Stimulated activated CD4-positive, alpha-beta T cell treated with anti-CD3 and anti-CD28 coated beads, Interleukin-4, amount 100 ng/mL, for 48 hours (primary cell): Measurements from ENCODE around the gene MAPK11.

Experiments used
- DNase-seq, 2 donors: peaks; one replicate each; pipeline ENCODE4 v3.0.0-alpha.2; 2020; ENCODE audit warnings: low read depth in 2 of 2

Gene MAPK11

DNA sequence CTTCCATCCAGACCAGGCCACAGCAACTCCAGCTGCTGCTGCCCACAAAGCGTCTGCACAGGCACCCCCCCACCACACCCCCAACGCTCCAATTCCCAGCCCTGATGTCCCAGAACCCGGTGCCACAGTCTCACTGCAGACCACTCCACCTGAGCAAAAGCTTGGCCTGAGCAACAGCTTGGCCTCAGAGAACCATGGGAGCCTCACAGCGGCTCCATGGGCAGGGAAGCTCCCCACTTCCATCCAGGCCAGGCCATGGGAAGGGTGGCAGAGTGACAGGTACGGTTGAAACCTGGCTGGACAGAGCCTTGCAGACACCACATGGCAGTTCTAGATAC lies 24.1 kb upstream of the MAPK11 start:
- DNase-seq = no peak

DNA sequence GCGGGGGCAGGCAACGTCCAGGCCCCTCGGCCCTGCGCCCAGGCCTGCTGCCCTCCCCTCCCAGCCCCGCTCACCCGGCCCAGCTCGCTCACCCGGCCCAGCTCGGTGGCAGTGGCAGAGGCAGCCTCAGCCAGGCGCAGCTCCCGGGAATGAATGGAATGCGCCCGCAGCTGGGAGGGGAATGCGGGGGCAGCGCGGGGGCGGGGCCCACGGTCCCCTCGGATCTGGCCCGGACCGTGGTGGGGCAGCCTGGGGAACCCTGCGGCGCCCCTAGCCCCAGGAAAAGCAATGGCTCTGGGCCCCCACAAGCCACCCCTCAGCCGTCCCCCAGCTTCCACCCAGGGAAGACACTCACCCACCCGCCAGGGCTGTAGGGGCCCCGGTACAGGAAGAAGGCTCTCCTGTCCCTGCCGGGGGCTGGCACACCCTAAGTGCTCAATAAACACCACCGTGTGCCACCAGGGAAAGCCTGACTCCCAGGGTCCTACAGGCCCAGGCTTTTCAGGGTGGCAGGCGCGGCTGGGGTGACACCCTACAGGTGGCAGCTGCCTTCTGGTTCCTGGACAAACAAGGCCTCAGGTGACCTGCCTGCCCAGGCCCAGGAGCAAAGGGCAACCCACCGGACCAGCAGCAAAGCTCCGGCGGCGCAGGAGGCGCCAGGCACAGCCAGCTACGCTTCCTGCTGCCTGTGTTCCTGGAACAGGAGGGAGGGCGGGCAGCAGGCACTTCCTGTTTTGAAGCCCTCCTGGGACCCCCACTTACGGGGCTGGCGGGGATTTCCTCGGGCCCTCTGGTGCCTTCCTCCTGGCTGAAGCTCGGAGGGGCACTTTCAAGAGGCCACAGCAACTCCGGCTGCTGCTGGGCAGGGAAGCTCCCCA lies 23.5 kb upstream of the MAPK11 start:
- no peak for DNase-seq

GRCh38 chr22:50292643-50293440 lies 22.7 kb upstream of the MAPK11 start:
- no peak for DNase-seq

DNA sequence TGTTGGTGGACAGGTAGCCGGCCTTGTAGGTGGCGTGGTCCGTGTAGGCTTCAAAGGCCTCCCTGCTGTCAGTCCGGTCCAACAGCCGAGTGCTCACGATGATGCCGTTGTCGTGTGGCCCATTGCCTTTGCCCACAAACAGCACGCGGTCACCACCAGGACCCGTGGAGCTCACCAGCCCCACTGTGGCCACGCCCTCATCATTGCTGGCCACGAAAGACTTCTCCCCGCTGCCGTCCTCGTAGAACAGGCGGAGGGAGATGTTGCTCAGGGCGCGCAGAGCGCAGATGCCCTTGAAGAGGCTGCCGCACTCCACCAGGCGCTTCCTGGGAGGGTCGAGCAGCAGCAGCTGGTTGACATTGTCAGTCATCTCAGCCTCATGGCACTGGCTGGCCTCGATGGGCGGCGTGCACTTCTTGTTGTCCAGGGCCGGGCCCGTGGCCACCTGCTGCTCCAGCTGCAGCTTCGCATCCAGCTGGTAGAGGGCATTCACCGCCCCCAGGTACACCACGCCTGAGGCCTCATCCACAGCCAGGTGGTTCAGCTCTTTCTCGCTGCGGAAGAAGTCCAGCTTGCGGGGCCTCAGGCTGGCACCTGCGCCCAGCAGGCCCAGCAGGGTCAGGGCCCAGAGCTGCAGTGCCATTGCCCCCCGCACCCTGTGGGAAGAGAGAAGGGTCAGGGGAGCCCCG lies 19.9 kb upstream of the MAPK11 start:
- no peak for DNase-seq

- no peak for DNase-seq
Measured at GRCh38 chr22:50289151-50289941, 19.2 kb upstream of the MAPK11 start.

- no peak for DNase-seq
Measured at GRCh38 chr22:50287731-50288130, 17.6 kb upstream of the MAPK11 start.

DNA sequence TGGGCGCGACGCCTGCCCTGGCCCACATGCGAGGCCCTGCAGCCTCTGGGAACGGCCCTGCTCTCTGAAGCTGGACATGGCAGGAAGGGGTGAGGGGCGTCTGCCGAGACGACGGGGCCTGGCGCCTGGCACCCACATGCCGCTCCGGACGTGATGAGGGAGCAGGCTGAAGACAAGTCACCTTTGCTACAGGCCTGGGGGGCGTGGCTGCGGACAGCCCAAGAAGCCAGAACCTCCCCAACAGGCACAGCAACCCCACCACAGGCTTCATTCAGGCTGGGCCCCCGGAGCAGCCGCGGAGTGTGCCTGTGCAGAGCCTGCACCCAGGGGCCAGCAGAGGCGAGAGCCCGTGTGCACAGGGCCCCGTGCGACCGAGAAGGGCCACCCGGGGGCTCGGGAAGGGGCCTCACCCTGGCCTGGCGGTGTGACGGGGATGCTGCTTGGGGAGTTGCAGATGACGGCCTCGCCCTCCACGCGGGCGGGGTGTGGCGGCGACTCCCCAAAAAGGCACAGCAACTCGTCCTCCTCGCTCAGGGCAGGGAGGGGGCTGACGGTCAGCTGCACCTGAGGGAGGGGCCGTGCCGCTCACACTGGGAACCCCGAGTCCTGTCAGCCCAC lies 16.6 kb upstream of the MAPK11 start:
- no peak for DNase-seq

- DNase-seq = no peak
Measured at GRCh38 chr22:50286275-50286674, 16.1 kb upstream of the MAPK11 start.

DNA sequence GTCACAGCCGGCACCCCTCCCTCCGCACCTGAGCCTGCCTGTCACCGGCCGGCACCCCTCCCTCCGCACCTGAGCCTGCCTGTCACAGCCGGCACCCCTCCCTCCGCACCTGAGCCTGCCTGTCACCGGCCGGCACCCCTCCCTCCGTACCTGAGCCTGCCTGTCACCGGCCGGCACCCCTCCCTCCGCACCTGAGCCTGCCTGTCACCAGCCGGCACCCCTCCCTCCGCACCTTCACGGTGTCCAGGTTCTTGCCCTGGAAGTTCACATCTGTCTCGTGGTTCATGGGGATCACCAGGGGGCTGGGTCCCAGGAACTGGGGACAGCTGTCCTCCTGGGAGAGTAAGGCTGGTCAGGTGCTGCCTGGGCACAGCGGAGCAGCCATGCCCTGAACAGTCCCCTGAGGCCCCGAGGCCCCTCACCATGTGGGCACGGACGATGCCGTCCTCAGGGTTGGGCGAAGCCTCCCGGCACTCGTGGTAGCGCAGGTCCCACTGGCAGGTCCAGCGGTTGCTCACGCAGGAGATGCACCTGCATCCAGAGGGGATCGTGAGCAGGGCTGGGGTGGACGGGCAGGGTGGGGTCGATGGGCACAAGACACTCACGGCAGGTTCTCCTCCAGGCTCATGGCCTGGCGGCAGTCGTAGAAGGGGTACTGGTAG lies 15.5 kb upstream of the MAPK11 start:
- no peak for DNase-seq

DNA sequence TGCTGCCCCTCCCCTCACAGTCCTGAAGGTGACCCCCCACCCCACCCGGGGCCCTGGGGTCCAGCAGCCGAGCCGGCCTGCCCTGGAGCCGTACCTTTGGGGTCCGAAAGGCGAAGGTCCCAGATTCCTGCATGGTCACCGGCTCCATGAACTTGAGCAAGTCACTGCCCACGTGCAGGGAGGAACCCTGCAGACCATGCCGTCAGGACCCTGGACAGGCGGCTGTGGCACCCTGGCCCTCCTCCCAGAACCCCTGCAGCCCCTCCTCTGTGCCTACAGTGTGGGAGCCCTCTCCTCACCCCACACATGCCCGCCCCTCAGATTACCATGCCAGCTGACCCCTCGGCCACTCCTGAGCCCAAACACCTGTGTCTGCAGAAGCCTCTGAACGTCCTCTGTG lies 14.3 kb upstream of the MAPK11 start:
- no peak for DNase-seq

- DNase-seq = no peak
Measured at GRCh38 chr22:50283821-50284220, 13.6 kb upstream of the MAPK11 start.

DNA sequence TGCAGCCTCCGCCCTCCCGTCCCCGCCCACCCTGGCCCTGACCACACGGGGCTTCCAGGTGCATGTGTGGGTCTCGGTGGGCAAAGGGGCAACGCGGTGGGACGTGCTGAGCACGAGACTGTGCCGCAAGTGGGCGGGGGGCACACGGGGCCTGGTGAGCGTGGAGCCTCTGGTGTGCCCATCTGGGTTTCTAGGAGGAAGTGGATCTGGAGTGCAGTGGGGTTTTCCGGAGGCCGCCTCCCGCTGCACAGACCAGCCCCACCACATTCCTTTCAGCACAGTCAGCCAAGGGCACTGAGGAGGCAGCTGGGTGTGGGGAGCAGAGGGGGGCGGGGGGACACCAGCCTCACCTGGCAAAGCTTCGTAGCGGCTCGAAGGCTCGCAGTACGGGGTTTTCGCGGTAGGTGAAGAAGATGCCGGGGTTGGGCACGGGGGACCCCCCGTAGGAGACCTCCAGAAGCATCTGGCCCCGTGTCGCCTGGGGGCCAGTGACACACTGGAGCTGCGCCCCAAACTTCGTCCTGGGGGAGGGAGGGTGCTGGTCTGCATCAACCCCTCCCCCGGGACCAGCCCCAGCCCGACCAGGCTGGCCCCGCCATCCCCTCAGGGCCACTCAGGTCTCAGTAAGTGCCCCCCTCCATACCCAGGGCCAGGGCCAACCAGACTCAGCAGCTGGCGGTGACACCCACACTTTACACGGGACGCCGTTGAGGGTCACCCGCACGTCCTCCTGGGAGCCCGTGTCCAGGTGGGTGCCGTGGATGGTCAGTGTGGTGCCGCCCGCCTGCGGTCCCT lies 12.4 kb upstream of the MAPK11 start:
- DNase-seq = no peak

DNA sequence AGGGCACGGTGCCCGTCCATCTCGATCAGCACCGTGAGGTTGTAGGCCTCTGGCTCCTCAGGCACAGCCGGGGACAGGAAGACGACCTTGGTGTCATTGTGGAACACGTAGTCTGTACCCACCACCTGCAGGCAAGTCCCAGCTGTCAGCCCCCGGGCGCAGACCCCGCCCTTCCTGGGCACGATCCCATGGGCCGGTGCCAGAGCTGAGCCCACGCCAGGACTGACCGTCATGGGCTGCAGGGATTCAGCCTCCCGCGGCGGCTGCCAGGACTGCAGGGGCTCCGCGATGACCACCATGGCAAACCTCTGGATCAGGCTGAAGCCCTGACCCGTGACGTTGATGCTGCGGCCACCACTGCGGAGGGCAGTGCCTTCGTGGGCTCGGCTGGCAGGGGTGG lies 11.8 kb upstream of the MAPK11 start:
- no peak for DNase-seq

DNA sequence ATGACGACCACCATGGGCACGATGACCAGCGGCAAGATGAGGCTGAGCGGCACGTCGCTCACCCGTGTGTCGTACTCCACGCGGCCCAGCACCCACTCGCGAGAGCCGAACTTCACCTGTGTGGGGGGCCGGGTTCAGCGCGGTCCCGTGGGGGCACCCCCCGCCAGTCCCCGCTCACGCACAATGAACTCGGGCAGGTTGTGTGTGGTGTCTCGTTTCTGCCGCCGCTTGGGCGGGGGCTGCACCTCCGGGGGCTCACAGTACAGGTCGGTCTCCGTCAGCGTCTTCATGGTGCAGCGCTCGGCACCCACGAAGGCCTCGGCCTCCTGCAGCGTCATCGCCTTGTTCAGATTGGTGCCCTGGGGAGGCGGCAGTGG lies 11.2 kb upstream of the MAPK11 start:
- no peak for DNase-seq

- DNase-seq = no peak
Measured at GRCh38 chr22:50280708-50281383, 10.7 kb upstream of the MAPK11 start.

DNA sequence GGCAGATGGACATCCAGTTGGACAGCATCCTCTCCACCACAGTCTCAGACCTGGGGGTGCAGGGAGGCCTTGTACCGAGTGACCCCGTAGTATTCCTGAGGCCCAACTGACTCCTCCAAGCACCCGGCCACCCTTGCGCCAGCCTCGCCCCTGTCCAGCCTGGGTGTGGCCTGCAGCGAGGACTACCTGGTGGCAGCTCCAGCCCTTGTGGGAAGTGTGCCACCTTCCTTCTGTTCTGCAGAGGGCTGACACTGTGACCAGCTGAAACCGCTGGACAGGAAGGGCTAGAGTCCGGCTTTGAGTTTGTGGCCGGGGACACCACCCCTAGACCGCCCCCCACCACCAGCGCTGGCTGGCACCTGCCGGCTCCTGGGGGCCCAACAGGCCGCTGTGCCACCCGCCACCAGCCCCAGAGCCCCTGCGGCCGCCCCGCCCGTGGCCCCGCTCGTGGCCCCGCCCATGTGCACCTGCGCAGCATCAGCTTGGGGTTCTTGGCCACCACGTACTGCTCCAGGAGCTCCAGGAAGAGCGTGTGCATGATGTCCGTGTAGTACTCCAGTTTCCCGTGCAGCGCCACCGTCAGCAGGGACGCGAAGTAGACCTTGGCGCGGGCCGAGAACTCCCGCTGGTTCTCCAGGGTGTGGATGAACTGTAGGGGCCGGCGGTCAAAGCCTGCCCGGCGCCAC lies 10.0 kb upstream of the MAPK11 start:
- DNase-seq = no peak

- DNase-seq = no peak
Measured at GRCh38 chr22:50278956-50279619, 8.9 kb upstream of the MAPK11 start.

DNA sequence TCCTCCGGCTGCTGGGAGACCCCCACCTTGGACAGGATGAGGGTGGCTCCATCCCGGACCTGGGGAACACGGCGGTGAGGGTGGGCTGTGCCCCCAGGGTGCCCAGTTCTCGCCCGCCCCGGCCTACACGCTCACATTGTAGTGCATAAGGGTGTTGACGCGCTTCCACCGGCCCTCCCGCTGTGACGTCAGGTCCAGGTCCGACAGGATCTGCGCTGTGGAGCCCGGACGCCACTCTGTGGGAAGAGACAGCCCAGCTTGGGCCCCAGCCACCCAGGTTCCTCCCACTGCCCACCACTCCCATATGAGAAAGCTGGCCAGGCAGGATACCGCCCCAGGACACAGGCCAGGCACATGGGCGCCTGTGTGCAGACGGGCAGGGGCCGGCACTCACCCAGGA lies 8.3 kb upstream of the MAPK11 start:
- DNase-seq = no peak
